Gastroesophageal sphincter (tissue), 4 donors: ENCODE data around the gene TPM1. TPM values are rescaled to one million over a fixed set of nuclear protein-coding genes. Genes with fewer than 3 reads are reported as not detected.

Experiments
- ATAC-seq: fragments of 150-250 bp; one replicate; pipeline ENCODE4 v1.9.1; 2016; ENCODE audit warnings: mild to moderate bottlenecking, moderate library complexity
- H3K27ac ChIP-seq, 4 donors: fragments of 200-600 bp; sonication (generic) in 3 of 4; 1 replicate in 3 of 4; 2 replicates in 1 of 4; pipeline ENCODE4 v1.5.1; 2016 to 2019
- H3K27me3 ChIP-seq: fragments of 200-600 bp; sonication (generic); one replicate; pipeline ENCODE4 v1.5.1; 2019
- H3K36me3 ChIP-seq, 2 donors: fragments of 200-600 bp; sonication (generic); one replicate each; pipeline ENCODE4 v1.5.1; 2019; ENCODE audit warnings: control low read depth in 1 of 2
- H3K4me1 ChIP-seq, 3 donors: fragments of 200-600 bp; sonication (generic); 1 replicate in 2 of 3; 2 replicates in 1 of 3; pipeline ENCODE4 v1.5.1; 2016 to 2019; ENCODE audit warnings: control low read depth in 2 of 3
- H3K4me3 ChIP-seq, 2 donors: fragments of 200-600 bp; sonication (generic); one replicate each; pipeline ENCODE4 v1.5.1; 2019; ENCODE audit warnings: mild to moderate bottlenecking in 1 of 2, moderate library complexity in 1 of 2
- H3K9me3 ChIP-seq, 3 donors: fragments of 200-600 bp; sonication (generic); one replicate each; pipeline ENCODE4 v1.5.1; 2017 to 2019; ENCODE audit warnings: control low read depth in 2 of 3
- EP300 ChIP-seq: sonication (generic); formaldehyde crosslinking; IDR thresholded peaks from one replicate; pipeline ENCODE4 v1.6.1; 2017; ENCODE audit warnings: antibody characterized with exemption, mild to moderate bottlenecking
- POLR2A ChIP-seq, 2 donors: fragments of 450-650 bp; IDR thresholded peaks; one replicate each; pipeline ENCODE4 v1.6.1; 2017; ENCODE audit warnings: antibody characterized with exemption in 2 of 2, mild to moderate bottlenecking in 2 of 2, moderate library complexity in 1 of 2
- POLR2AphosphoS5 ChIP-seq: sonication (generic); formaldehyde crosslinking; IDR thresholded peaks from one replicate; pipeline ENCODE4 v1.6.1; 2017; ENCODE audit warnings: antibody characterized with exemption
- WGBS, 2 donors: methylation state at CpG; one replicate each; pipeline ENCODE4 v1.1.5; 2018; ENCODE audit warnings: low coverage in 1 of 2; 5-methylcytosine and 5-hydroxymethylcytosine counted together
- total RNA-seq, 4 donors: library from RNA; depleted of rRNA; stranded (reverse); fragments of >200 nt; gene quantifications; one replicate each; pipeline ENCODE4 v1.1.0, GENCODE V29; 2016
- TF ChIP-seq, protein P1 (sequence below), 4 experiments: fragments of 200-600 bp in 2 of 4; fragments of 450-650 bp in 2 of 4; sonication (generic) in 1 of 4; IDR thresholded peaks; one replicate each; pipeline ENCODE4 v1.5.1; 2017 to 2019; ENCODE audit warnings: antibody characterized with exemption in 4 of 4, mild to moderate bottlenecking in 2 of 4, moderate library complexity in 2 of 4

TPM1 gene
- total RNA-seq, 4 donors from 2014 or later, result 3,599 to 7,152 (median 6,397) TPM

- Histone ChIP-seq H3K27me3 (peaks cover 9% of the 10 kb centered on the region), H3K27ac (peak overlapping the region; percentile 96 to 98 (median 98)), H3K9me3 (no peaks in the 10 kb centered on the region), H3K4me1 (peaks cover under 1 to 76% (median 12%) of the 10 kb centered on the region in 3 donors), H3K4me3 (peak overlapping the region; percentile 83 to 95), H3K36me3 (peaks cover 3 to 43% of the 10 kb centered on the region in 2 donors)
- TF ChIP-seq POLR2A (IDR thresholded peaks at IDR 0.05), result peak; percentile 26 to 51
- no peak for TF ChIP-seq EP300
- peak; percentile 39 for TF ChIP-seq POLR2AphosphoS5
- ATAC-seq, result peak; percentile 0
- WGBS, 2 donors, result 27 to 32% methylated on average over 3 to 5 of the region's 8 CpGs
Measured at GRCh38 chr15:63046917-63047760, 4.6 kb downstream of the TPM1 start.

DNA sequence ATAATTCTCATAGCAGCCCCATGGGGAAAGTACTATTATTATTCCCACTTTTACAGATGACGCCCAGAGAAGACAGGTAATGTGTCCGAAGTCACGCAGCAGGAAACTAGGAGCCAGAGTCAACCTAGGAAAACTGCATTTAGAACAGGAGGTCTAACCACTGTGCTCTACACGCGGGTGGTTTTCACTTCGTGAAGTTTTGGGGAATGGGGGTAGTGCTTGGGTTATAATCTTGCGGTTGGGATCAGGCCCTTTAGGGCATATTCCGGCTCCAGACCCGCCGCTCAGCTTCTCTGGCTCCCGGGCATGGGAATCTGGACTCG is 5.2 kb downstream of the TPM1 start:
- Histone ChIP-seq H3K4me1 (peaks cover 7 to 80% (median 18%) of the 10 kb centered on the region in 3 donors), H3K36me3 (peaks cover 3 to 43% of the 10 kb centered on the region in 2 donors)
- ATAC-seq, result no peak

GRCh38 chr15:63048115-63048775 is 5.7 kb downstream of the TPM1 start:
- peaks cover 9 to 82% (median 20%) of the 10 kb centered on the region in 3 donors for H3K4me1 ChIP-seq
- peaks cover 3 to 43% of the 10 kb centered on the region in 2 donors for H3K36me3 ChIP-seq
- TF ChIP-seq, protein P1, sequence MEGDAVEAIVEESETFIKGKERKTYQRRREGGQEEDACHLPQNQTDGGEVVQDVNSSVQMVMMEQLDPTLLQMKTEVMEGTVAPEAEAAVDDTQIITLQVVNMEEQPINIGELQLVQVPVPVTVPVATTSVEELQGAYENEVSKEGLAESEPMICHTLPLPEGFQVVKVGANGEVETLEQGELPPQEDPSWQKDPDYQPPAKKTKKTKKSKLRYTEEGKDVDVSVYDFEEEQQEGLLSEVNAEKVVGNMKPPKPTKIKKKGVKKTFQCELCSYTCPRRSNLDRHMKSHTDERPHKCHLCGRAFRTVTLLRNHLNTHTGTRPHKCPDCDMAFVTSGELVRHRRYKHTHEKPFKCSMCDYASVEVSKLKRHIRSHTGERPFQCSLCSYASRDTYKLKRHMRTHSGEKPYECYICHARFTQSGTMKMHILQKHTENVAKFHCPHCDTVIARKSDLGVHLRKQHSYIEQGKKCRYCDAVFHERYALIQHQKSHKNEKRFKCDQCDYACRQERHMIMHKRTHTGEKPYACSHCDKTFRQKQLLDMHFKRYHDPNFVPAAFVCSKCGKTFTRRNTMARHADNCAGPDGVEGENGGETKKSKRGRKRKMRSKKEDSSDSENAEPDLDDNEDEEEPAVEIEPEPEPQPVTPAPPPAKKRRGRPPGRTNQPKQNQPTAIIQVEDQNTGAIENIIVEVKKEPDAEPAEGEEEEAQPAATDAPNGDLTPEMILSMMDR (IDR thresholded peaks at IDR 0.05), result peak; percentile 89 to 95 (median 94)
- TF ChIP-seq POLR2A (IDR thresholded peaks at IDR 0.05) (peak; percentile 79 to 81), POLR2AphosphoS5 (peak; percentile 77), EP300 (no peak)
- H3K9me3 ChIP-seq, result no peaks in the 10 kb centered on the region
- peak overlapping the region; percentile 83 to 95 for H3K4me3 ChIP-seq
- peak; percentile 71 for ATAC-seq
- H3K27me3 ChIP-seq, result peaks cover 9% of the 10 kb centered on the region
- peak overlapping the region; percentile 96 to 98 (median 98) for H3K27ac ChIP-seq
- 0% methylated on average over 3 of the region's 75 CpGs; no CpG with 5 or more reads in 1 of the 2 donors for WGBS, 2 donors

More for the DNA sequence above, 5.2 kb downstream of the TPM1 start:
- Histone ChIP-seq H3K27me3 (peaks cover 9% of the 10 kb centered on the region), H3K9me3 (no peaks in the 10 kb centered on the region), H3K4me3 (peak overlapping the region; percentile 83 to 95), H3K27ac (peak overlapping the region; percentile 96 to 98 (median 98))
- 7 to 11% methylated on average over 3 to 7 of the region's 12 CpGs for WGBS, 2 donors
- TF ChIP-seq POLR2AphosphoS5 (no peak), EP300 (no peak), POLR2A (IDR thresholded peaks at IDR 0.05) (no peak)
- TF ChIP-seq, protein P1 (IDR thresholded peaks at IDR 0.05), result no peak

DNA sequence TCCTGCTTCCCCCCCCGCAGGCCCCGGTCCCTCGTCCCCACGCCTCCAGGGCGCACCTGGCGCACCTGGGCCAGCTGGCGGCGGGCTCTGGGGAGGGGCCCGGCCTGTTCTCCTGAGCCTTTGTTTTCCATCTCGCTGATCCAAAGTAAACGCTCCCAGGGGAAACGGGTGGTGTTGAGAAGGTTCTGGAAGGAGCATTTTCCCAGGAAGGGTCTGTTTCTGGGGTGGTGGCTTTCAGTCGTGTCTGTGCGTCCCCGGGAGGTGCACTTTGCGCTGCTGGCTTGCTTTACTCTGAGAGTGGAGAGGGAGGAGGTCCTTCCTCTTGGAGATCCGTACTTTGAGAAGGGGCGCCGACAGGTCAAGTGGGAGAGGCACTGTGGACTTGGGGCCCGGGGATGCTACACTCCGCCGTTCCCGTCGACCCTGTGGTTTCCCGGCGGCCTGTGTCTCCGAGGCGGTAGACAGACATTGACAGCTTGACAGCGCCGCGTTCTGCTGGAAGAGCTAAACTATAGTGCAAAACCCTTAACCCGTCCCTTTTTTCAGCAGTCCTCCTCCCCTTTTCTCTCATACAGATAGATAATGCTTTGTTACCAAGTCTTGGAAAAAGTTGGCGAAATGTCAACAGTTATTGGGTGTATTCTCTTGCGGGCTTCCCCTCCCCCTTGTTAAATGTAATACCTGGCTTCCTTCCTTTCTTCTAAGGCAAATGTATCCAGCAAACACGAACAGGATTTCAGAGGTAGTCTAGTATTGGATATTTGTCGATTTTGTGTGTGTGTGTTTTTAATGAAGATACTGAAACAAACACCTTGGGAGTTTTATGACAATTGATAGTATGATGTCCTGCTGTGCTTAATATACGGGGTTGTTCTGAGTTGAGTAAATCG is 6.5 kb downstream of the TPM1 start:
- peak; percentile 0 for ATAC-seq
- peaks cover 3 to 39% of the 10 kb centered on the region in 2 donors for H3K36me3 ChIP-seq
- H3K27ac ChIP-seq, result peak overlapping the region; percentile 96 to 98 (median 98)
- peaks cover under 1% of the 10 kb centered on the region for H3K27me3 ChIP-seq
- peak; percentile 25 for TF ChIP-seq POLR2AphosphoS5
- TF ChIP-seq EP300, result no peak
- peak overlapping the region; percentile 83 to 95 for H3K4me3 ChIP-seq
- 5 to 7% methylated on average over 13 to 22 of the region's 38 CpGs for WGBS, 2 donors
- H3K9me3 ChIP-seq, result no peaks in the 10 kb centered on the region
- H3K4me1 ChIP-seq, result peaks cover 9 to 82% (median 24%) of the 10 kb centered on the region in 3 donors

GRCh38 chr15:63049783-63050371 is 7.3 kb downstream of the TPM1 start:
- WGBS, 2 donors, result 12 to 42% methylated on average over 4 to 8 of the region's 8 CpGs
- Histone ChIP-seq H3K9me3 (no peaks in the 10 kb centered on the region), H3K27ac (peak overlapping the region; percentile 96 to 98 (median 98)), H3K4me3 (peak overlapping the region; percentile 83 to 95), H3K4me1 (peaks cover 13 to 82% (median 30%) of the 10 kb centered on the region in 3 donors), H3K27me3 (no peaks in the 10 kb centered on the region), H3K36me3 (peaks cover 0 to 39% of the 10 kb centered on the region in 2 donors)
- TF ChIP-seq POLR2A (IDR thresholded peaks at IDR 0.05) (no peak), POLR2AphosphoS5 (peak; percentile 5)
- no peak for ATAC-seq
